A673 (cell line): ENCODE results near the gene ANKRD11.

Source experiments
- CTCF ChIP-seq: fragments of 300-800, 200-600 bp; sonication (generic); conservative IDR thresholded peaks from 2 replicates; pipeline ENCODE4 v1.5.1; 2017; ENCODE audit warnings: low read depth, mild to moderate bottlenecking, antibody characterized with exemption, low read length, moderate library complexity, mixed read lengths
- EZH2 ChIP-seq: fragments of 200-600 bp; sonication (generic); IDR thresholded peaks from 2 replicates; pipeline ENCODE4 v1.6.1; 2017; ENCODE audit warnings: borderline replicate concordance, low read depth, mild to moderate bottlenecking, mixed read lengths, antibody characterized with exemption, low read length; ENCODE audit not compliant: poor library complexity, severe bottlenecking

GRCh38 chr16:89275837-89276720 is 214.3 kb downstream of the ANKRD11 start:
- TF ChIP-seq CTCF (no peak), EZH2 (no peak)
